Measurements from ENCODE around the gene SLC22A2.

- TF ChIP-seq USF1 (IDR thresholded peaks at IDR 0.05), result no peak
- no peak for TF ChIP-seq CEBPB (IDR thresholded peaks at IDR 0.05)
- no peak for TF ChIP-seq NFIC (IDR thresholded peaks at IDR 0.05)
- no peak for TF ChIP-seq RAD21 (IDR thresholded peaks at IDR 0.05; ENCODE audit: low read depth)
These were observed 4.7 kb upstream of the SLC22A2 start for GRCh38 chr6:160263196-160263939.

Data from Ishikawa (cell line).